ENCODE results near the gene GRAP2.

GRCh38 chr22:39989633-39990032 is 88.7 kb downstream of the GRAP2 start:
- no peak for TF ChIP-seq YY1 (IDR thresholded peaks at IDR 0.05; ENCODE audit: insufficient read depth, insufficient read length)
- no peak for TF ChIP-seq ZNF274 (IDR thresholded peaks at IDR 0.05; ENCODE audit: low read depth, low read length)
